Measurements from ENCODE around the gene MYMK.

- TF ChIP-seq CTCF (IDR thresholded peaks at IDR 0.05; ENCODE audit: borderline replicate concordance, extremely low read depth, low read length, poor library complexity, severe bottlenecking) (no peak), EZH2 (IDR thresholded peaks at IDR 0.05; ENCODE audit: borderline replicate concordance, low read depth, low read length, severe bottlenecking) (no peak)
These were observed 2.5 kb downstream of the MYMK start for GRCh38 chr9:133522073-133522910.

Measured in DND-41 (cell line).